ENCODE measurements around the gene HK1. TPM values are rescaled to one million over a fixed set of nuclear protein-coding genes. Genes with fewer than 3 reads are reported as not detected.

Gene HK1
- total RNA-seq, 1 donor from 2014 or later, result 128 TPM

- no peak for TF ChIP-seq CTCF (IDR thresholded peaks at IDR 0.05)
- H3K27me3 ChIP-seq, result no peaks in the 10 kb centered on the region
- H3K9me3 ChIP-seq, result no peaks in the 10 kb centered on the region
- peak overlapping the region in 1 of 2 donors; percentile 7 for H3K27ac ChIP-seq
- peaks cover 0 to 2% of the 10 kb centered on the region in 2 donors for H3K4me1 ChIP-seq
- DNase-seq (ENCODE audit: low spot score in 2 of 2), result no peak
- H3K4me3 ChIP-seq, result no peak overlapping the region
- intact Hi-C loops (cut with DNase I), result no loop called here
- peaks cover 88 to 99% of the 10 kb centered on the region in 2 donors for H3K36me3 ChIP-seq
These were observed 119.7 kb downstream of the HK1 start for GRCh38 chr10:69397972-69398371.

- peak overlapping the region in 1 of 2 donors; percentile 7 for H3K27ac ChIP-seq
- intact Hi-C loops (cut with DNase I), result no loop called here
These were observed 120.2 kb downstream of the HK1 start for GRCh38 chr10:69398466-69398865.

GRCh38 chr10:69400936-69401335 lies 122.6 kb downstream of the HK1 start:
- Histone ChIP-seq H3K36me3 (peaks cover 61 to 78% of the 10 kb centered on the region in 2 donors), H3K4me1 (peaks cover 0 to 4% of the 10 kb centered on the region in 2 donors), H3K27me3 (no peaks in the 10 kb centered on the region), H3K4me3 (no peak overlapping the region), H3K27ac (no peak overlapping the region), H3K9me3 (no peaks in the 10 kb centered on the region)
- no peak for TF ChIP-seq CTCF (IDR thresholded peaks at IDR 0.05)
- intact Hi-C loops (cut with DNase I), result no loop called here
- no peak for DNase-seq (ENCODE audit: low spot score in 2 of 2)

More at GRCh38 chr10:69398466-69398865, 120.2 kb downstream of the HK1 start:
- H3K9me3 ChIP-seq, result no peaks in the 10 kb centered on the region
- TF ChIP-seq CTCF (IDR thresholded peaks at IDR 0.05), result no peak
- DNase-seq (ENCODE audit: low spot score in 2 of 2), result no peak
- H3K27me3 ChIP-seq, result no peaks in the 10 kb centered on the region
- no peak overlapping the region for H3K4me3 ChIP-seq
- peaks cover 0 to 3% of the 10 kb centered on the region in 2 donors for H3K4me1 ChIP-seq
- H3K36me3 ChIP-seq, result peaks cover 85 to 96% of the 10 kb centered on the region in 2 donors

GRCh38 chr10:69401416-69401815 lies 123.1 kb downstream of the HK1 start:
- DNase-seq (ENCODE audit: low spot score in 2 of 2), result no peak
- intact Hi-C loops (cut with DNase I), result no loop called here
- no peak overlapping the region for H3K4me3 ChIP-seq
- TF ChIP-seq CTCF (IDR thresholded peaks at IDR 0.05), result no peak
- no peaks in the 10 kb centered on the region for H3K27me3 ChIP-seq
- H3K9me3 ChIP-seq, result no peaks in the 10 kb centered on the region
- peaks cover 0 to 8% of the 10 kb centered on the region in 2 donors for H3K4me1 ChIP-seq
- H3K27ac ChIP-seq, result no peak overlapping the region
- H3K36me3 ChIP-seq, result peaks cover 60 to 73% of the 10 kb centered on the region in 2 donors

GRCh38 chr10:69402386-69402785 lies 124.1 kb downstream of the HK1 start:
- Histone ChIP-seq H3K36me3 (peaks cover 50 to 63% of the 10 kb centered on the region in 2 donors), H3K9me3 (no peaks in the 10 kb centered on the region), H3K4me3 (no peak overlapping the region), H3K27ac (peak overlapping the region in 1 of 2 donors; percentile 26), H3K27me3 (no peaks in the 10 kb centered on the region), H3K4me1 (peaks cover 5 to 16% of the 10 kb centered on the region in 2 donors)
- intact Hi-C loops (cut with DNase I), result no loop called here
- no peak for TF ChIP-seq CTCF (IDR thresholded peaks at IDR 0.05)
- DNase-seq (ENCODE audit: low spot score in 2 of 2), result no peak

GRCh38 chr10:69403066-69403465 lies 124.8 kb downstream of the HK1 start:
- H3K27ac ChIP-seq, result peak overlapping the region; percentile 12 to 26
- intact Hi-C loops (cut with DNase I), result no loop called here
- DNase-seq (ENCODE audit: low spot score in 2 of 2), result no peak
- no peak for TF ChIP-seq CTCF (IDR thresholded peaks at IDR 0.05)
- no peaks in the 10 kb centered on the region for H3K27me3 ChIP-seq
- no peaks in the 10 kb centered on the region for H3K9me3 ChIP-seq
- H3K36me3 ChIP-seq, result peaks cover 49 to 58% of the 10 kb centered on the region in 2 donors
- peaks cover 5 to 20% of the 10 kb centered on the region in 2 donors for H3K4me1 ChIP-seq
- no peak overlapping the region for H3K4me3 ChIP-seq
